GM12878 (cell line): ENCODE measurements around the gene WDR41. TPM values are rescaled to one million over a fixed set of nuclear protein-coding genes. Genes with fewer than 3 reads are reported as not detected.

Experiments
- CHD1 ChIP-seq: IDR thresholded peaks from 2 replicates; pipeline ENCODE4 v1.6.1; 2012; ENCODE audit warnings: low read depth, low read length, improper control_type of control experiment
- HDGF ChIP-seq: fragments of 450-650 bp; IDR thresholded peaks from 2 replicates; pipeline ENCODE4 v1.6.1; 2016; ENCODE audit warnings: antibody characterized with exemption
- SREBF1 ChIP-seq: IDR thresholded peaks from 2 replicates; pipeline ENCODE4 v1.6.1; 2012; ENCODE audit warnings: mild to moderate bottlenecking, low read length
- polyA plus RNA-seq, 11 experiments: library from polyadenylated mRNA; depleted of rRNA in 4 of 11; unstranded in 6 of 11; stranded (reverse) in 5 of 11; fragments of >200 nt; fragmentation: Nextera tagmentation in 4 of 11; fragmentation: Illumina TruSeq in 1 of 11; extraction: Ambion mirVana in 4 of 11; extraction: Trizol in 1 of 11; gene quantifications; 1 replicate in 1 of 11; 2 replicates in 10 of 11; pipeline versions ENCODE4 v1.2.1 to v1.2.3, GENCODE V29; 2011 to 2016; ENCODE audit warnings: inconsistent platforms in 2 of 11, missing spikeins in 2 of 11, low read depth in 1 of 11
- total RNA-seq, 4 experiments: library from RNA; depleted of rRNA in 3 of 4; stranded (reverse); fragments of >200 nt in 3 of 4; fragmentation: Illumina TruSeq in 1 of 4; extraction: Trizol in 1 of 4; gene quantifications; 2 replicates each; pipeline versions ENCODE4 v1.2.1 to v1.2.3, GENCODE V29; 2013 to 2021
- TF ChIP-seq, protein P1 (sequence below): fragments of 450-650 bp; formaldehyde crosslinking; IDR thresholded peaks from 2 replicates; pipeline ENCODE4 v1.4.0; 2020; ENCODE audit warnings: mild to moderate bottlenecking, moderate library complexity
- TF ChIP-seq, protein P2 (sequence below): IDR thresholded peaks from 2 replicates; pipeline ENCODE4 v1.6.1; 2011; ENCODE audit warnings: borderline replicate concordance, low read depth, mild to moderate bottlenecking, moderate library complexity, low read length; ENCODE audit not compliant: insufficient read depth, poor library complexity, severe bottlenecking
- TF ChIP-seq, protein P3 (sequence below): IDR thresholded peaks from 2 replicates; pipeline ENCODE4 v1.6.1; 2011; ENCODE audit warnings: mild to moderate bottlenecking, low read depth, low read length, moderate library complexity; ENCODE audit not compliant: insufficient replicate concordance

WDR41 gene
- total and polyA plus RNA-seq, 10 of the 15 experiments (the other 5 are each of a cell fraction or from before 2014, with no cell fraction given), result 60.0 to 124 (median 84.4) TPM

DNA sequence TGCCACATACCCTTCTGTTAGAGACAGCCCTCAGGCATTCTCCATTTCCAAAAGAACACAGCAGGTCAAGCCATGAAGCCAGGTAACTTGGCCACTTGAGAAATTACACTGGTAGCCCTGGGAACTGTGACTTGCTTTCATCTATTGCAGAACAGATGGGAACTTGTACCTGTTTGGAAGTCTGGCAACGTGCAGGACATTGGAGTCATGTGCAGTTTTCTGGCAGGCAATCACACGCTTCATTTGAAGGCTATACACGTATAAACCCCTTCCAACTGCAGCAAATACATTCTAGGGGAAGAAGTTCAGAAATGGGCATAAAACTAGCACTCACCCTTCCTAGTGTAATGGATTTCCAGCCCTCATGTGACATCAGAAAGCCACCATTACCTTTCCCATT, 54.0 kb downstream of the WDR41 start (continued):
- TF ChIP-seq, protein P1, sequence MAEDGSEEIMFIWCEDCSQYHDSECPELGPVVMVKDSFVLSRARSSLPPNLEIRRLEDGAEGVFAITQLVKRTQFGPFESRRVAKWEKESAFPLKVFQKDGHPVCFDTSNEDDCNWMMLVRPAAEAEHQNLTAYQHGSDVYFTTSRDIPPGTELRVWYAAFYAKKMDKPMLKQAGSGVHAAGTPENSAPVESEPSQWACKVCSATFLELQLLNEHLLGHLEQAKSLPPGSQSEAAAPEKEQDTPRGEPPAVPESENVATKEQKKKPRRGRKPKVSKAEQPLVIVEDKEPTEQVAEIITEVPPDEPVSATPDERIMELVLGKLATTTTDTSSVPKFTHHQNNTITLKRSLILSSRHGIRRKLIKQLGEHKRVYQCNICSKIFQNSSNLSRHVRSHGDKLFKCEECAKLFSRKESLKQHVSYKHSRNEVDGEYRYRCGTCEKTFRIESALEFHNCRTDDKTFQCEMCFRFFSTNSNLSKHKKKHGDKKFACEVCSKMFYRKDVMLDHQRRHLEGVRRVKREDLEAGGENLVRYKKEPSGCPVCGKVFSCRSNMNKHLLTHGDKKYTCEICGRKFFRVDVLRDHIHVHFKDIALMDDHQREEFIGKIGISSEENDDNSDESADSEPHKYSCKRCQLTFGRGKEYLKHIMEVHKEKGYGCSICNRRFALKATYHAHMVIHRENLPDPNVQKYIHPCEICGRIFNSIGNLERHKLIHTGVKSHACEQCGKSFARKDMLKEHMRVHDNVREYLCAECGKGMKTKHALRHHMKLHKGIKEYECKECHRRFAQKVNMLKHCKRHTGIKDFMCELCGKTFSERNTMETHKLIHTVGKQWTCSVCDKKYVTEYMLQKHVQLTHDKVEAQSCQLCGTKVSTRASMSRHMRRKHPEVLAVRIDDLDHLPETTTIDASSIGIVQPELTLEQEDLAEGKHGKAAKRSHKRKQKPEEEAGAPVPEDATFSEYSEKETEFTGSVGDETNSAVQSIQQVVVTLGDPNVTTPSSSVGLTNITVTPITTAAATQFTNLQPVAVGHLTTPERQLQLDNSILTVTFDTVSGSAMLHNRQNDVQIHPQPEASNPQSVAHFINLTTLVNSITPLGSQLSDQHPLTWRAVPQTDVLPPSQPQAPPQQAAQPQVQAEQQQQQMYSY (CRISPR knock-in tag), result no peak
- TF ChIP-seq, protein P2, sequence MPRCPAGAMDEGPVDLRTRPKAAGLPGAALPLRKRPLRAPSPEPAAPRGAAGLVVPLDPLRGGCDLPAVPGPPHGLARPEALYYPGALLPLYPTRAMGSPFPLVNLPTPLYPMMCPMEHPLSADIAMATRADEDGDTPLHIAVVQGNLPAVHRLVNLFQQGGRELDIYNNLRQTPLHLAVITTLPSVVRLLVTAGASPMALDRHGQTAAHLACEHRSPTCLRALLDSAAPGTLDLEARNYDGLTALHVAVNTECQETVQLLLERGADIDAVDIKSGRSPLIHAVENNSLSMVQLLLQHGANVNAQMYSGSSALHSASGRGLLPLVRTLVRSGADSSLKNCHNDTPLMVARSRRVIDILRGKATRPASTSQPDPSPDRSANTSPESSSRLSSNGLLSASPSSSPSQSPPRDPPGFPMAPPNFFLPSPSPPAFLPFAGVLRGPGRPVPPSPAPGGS, result no peak
- TF ChIP-seq, protein P3, sequence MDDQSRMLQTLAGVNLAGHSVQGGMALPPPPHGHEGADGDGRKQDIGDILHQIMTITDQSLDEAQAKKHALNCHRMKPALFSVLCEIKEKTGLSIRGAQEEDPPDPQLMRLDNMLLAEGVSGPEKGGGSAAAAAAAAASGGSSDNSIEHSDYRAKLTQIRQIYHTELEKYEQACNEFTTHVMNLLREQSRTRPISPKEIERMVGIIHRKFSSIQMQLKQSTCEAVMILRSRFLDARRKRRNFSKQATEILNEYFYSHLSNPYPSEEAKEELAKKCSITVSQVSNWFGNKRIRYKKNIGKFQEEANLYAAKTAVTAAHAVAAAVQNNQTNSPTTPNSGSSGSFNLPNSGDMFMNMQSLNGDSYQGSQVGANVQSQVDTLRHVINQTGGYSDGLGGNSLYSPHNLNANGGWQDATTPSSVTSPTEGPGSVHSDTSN, result no peak
- TF ChIP-seq CHD1 (no peak), SREBF1 (no peak), HDGF (no peak)
